ENCODE results near the gene IPO4. TPM values are rescaled to one million over a fixed set of nuclear protein-coding genes. Genes with fewer than 3 reads are reported as not detected.

IPO4 gene

GRCh38 chr14:24132061-24132685 is 56.4 kb downstream of the IPO4 start:
- no peak for DNase-seq
- Histone ChIP-seq H4K5ac (ENCODE audit: low read length) (no peak overlapping the region), H3K4ac (ENCODE audit: low read depth, low read length) (no peak overlapping the region), H3K56ac (ENCODE audit: low read length) (no peak overlapping the region), H2AK5ac (ENCODE audit: low read length) (no peak overlapping the region), H3K9ac (ENCODE audit: low read length) (no peak overlapping the region), H3K36me3 (ENCODE audit: control insufficient read depth, insufficient read depth, low read length) (no peaks in the 10 kb centered on the region), H3K79me1 (ENCODE audit: low read length) (no peaks in the 10 kb centered on the region), H2BK120ac (ENCODE audit: low read depth, low read length) (no peak overlapping the region), H2BK15ac (replicated peaks; ENCODE audit: low read depth) (no peak overlapping the region), H3K27ac (ENCODE audit: low read depth, low read length) (no peak overlapping the region), H3K4me2 (ENCODE audit: low read length) (no peak overlapping the region), H3K4me1 (ENCODE audit: control insufficient read depth, low read depth, low read length) (peaks cover 1% of the 10 kb centered on the region), H4K8ac (ENCODE audit: low read depth, low read length) (no peak overlapping the region), H3K23ac (ENCODE audit: low read length) (no peak overlapping the region), H3K18ac (ENCODE audit: low read length) (no peak overlapping the region), H3K27me3 (ENCODE audit: insufficient read depth, low read length, poor library complexity) (no peaks in the 10 kb centered on the region), H3K4me3 (ENCODE audit: low read length) (no peak overlapping the region), H2BK5ac (ENCODE audit: low read length) (no peak overlapping the region), H3K79me2 (ENCODE audit: control insufficient read depth, insufficient read depth, low read length) (no peaks in the 10 kb centered on the region)
- WGBS (ENCODE audit: extremely low coverage, insufficient coverage, low lambda C conversion rate), result no CpG with 5 or more reads among the region's 24 CpGs

GRCh38 chr14:24131549-24131966 is 57.1 kb downstream of the IPO4 start:
- no peak overlapping the region for H3K27ac ChIP-seq (ENCODE audit: low read depth, low read length)
- no CpG with 5 or more reads among the region's 15 CpGs for WGBS (ENCODE audit: extremely low coverage, insufficient coverage, low lambda C conversion rate)
- no peak overlapping the region for H2AK5ac ChIP-seq (ENCODE audit: low read length)

GRCh38 chr14:24130717-24131548 is 57.7 kb downstream of the IPO4 start:
- no peak overlapping the region for H3K27ac ChIP-seq (ENCODE audit: low read depth, low read length)
- H2AK5ac ChIP-seq (ENCODE audit: low read length), result no peak overlapping the region
- H3K27me3 ChIP-seq (ENCODE audit: insufficient read depth, low read length, poor library complexity), result no peaks in the 10 kb centered on the region
- no peak overlapping the region for H4K5ac ChIP-seq (ENCODE audit: low read length)
- no peak overlapping the region for H2BK15ac ChIP-seq (replicated peaks; ENCODE audit: low read depth)
- no peak for DNase-seq
- no peaks in the 10 kb centered on the region for H3K4me1 ChIP-seq (ENCODE audit: control insufficient read depth, low read depth, low read length)
- no peak overlapping the region for H3K23ac ChIP-seq (ENCODE audit: low read length)
- H2BK5ac ChIP-seq (ENCODE audit: low read length), result no peak overlapping the region
- no peak overlapping the region for H3K4ac ChIP-seq (ENCODE audit: low read depth, low read length)
- no peaks in the 10 kb centered on the region for H3K79me1 ChIP-seq (ENCODE audit: low read length)
- no CpG with 5 or more reads among the region's 7 CpGs for WGBS (ENCODE audit: extremely low coverage, insufficient coverage, low lambda C conversion rate)
- no peak overlapping the region for H3K18ac ChIP-seq (ENCODE audit: low read length)
- no peak overlapping the region for H3K4me3 ChIP-seq (ENCODE audit: low read length)
- no peaks in the 10 kb centered on the region for H3K36me3 ChIP-seq (ENCODE audit: control insufficient read depth, insufficient read depth, low read length)
- H3K79me2 ChIP-seq (ENCODE audit: control insufficient read depth, insufficient read depth, low read length), result no peaks in the 10 kb centered on the region
- no peak overlapping the region for H2BK120ac ChIP-seq (ENCODE audit: low read depth, low read length)
- no peak overlapping the region for H4K8ac ChIP-seq (ENCODE audit: low read depth, low read length)
- H3K4me2 ChIP-seq (ENCODE audit: low read length), result no peak overlapping the region
- no peak overlapping the region for H3K9ac ChIP-seq (ENCODE audit: low read length)
- H3K56ac ChIP-seq (ENCODE audit: low read length), result no peak overlapping the region

More at GRCh38 chr14:24131549-24131966, 57.1 kb downstream of the IPO4 start:
- Histone ChIP-seq H3K79me2 (ENCODE audit: control insufficient read depth, insufficient read depth, low read length) (no peaks in the 10 kb centered on the region), H3K4me1 (ENCODE audit: control insufficient read depth, low read depth, low read length) (peaks cover under 1% of the 10 kb centered on the region), H3K27me3 (ENCODE audit: insufficient read depth, low read length, poor library complexity) (no peaks in the 10 kb centered on the region), H2BK15ac (replicated peaks; ENCODE audit: low read depth) (no peak overlapping the region), H3K79me1 (ENCODE audit: low read length) (no peaks in the 10 kb centered on the region), H4K5ac (ENCODE audit: low read length) (no peak overlapping the region), H3K36me3 (ENCODE audit: control insufficient read depth, insufficient read depth, low read length) (no peaks in the 10 kb centered on the region), H3K56ac (ENCODE audit: low read length) (no peak overlapping the region), H3K9ac (ENCODE audit: low read length) (no peak overlapping the region), H2BK5ac (ENCODE audit: low read length) (no peak overlapping the region), H2BK120ac (ENCODE audit: low read depth, low read length) (no peak overlapping the region), H3K4me2 (ENCODE audit: low read length) (no peak overlapping the region), H3K23ac (ENCODE audit: low read length) (no peak overlapping the region), H3K18ac (ENCODE audit: low read length) (no peak overlapping the region), H3K4ac (ENCODE audit: low read depth, low read length) (no peak overlapping the region), H3K4me3 (ENCODE audit: low read length) (no peak overlapping the region), H4K8ac (ENCODE audit: low read depth, low read length) (no peak overlapping the region)
- DNase-seq, result no peak

GRCh38 chr14:24130380-24130716 is 58.3 kb downstream of the IPO4 start, which contains the start of gene FITM1:
TSS of gene FITM1 (plus strand) at chr14:24130659. CDS start at chr14:24131564, 905 bp downstream.
- WGBS (ENCODE audit: extremely low coverage, insufficient coverage, low lambda C conversion rate), result no CpG with 5 or more reads among the region's 5 CpGs
- H3K56ac ChIP-seq (ENCODE audit: low read length), result no peak within 1 kb of the TSS
- H3K79me2 ChIP-seq (ENCODE audit: control insufficient read depth, insufficient read depth, low read length), result no peaks in the 10 kb centered on the region
- no peak within 1 kb of the TSS for H3K4me3 ChIP-seq (ENCODE audit: low read length)
- H3K9ac ChIP-seq (ENCODE audit: low read length), result no peak within 1 kb of the TSS
- H3K23ac ChIP-seq (ENCODE audit: low read length), result no peak within 1 kb of the TSS
- no peak within 1 kb of the TSS for H3K4me2 ChIP-seq (ENCODE audit: low read length)
- no peaks in the 10 kb centered on the region for H3K36me3 ChIP-seq (ENCODE audit: control insufficient read depth, insufficient read depth, low read length)
- no peak within 1 kb of the TSS for H3K18ac ChIP-seq (ENCODE audit: low read length)
- no peak within 1 kb of the TSS for H2BK5ac ChIP-seq (ENCODE audit: low read length)
- no peak within 1 kb of the TSS for H4K8ac ChIP-seq (ENCODE audit: low read depth, low read length)
- no peak within 1 kb of the TSS for H3K4ac ChIP-seq (ENCODE audit: low read depth, low read length)
- H3K4me1 ChIP-seq (ENCODE audit: control insufficient read depth, low read depth, low read length), result no peaks in the 10 kb centered on the region
- H3K79me1 ChIP-seq (ENCODE audit: low read length), result no peaks in the 10 kb centered on the region
- no peak within 1 kb of the TSS for H2AK5ac ChIP-seq (ENCODE audit: low read length)
- DNase-seq, result no peak
- no peak within 1 kb of the TSS for H2BK15ac ChIP-seq (replicated peaks; ENCODE audit: low read depth)
- no peak within 1 kb of the TSS for H3K27ac ChIP-seq (ENCODE audit: low read depth, low read length)
- no peaks in the 10 kb centered on the region for H3K27me3 ChIP-seq (ENCODE audit: insufficient read depth, low read length, poor library complexity)
- no peak within 1 kb of the TSS for H2BK120ac ChIP-seq (ENCODE audit: low read depth, low read length)
- H4K5ac ChIP-seq (ENCODE audit: low read length), result no peak within 1 kb of the TSS

Small RNA genes within 50 kb of the gene (small RNA-seq; reads per million reads assigned to genes)
- gene AL136295.4 (ENCODE audit: insufficient read depth), result not detected
- gene CHMP4A (ENCODE audit: insufficient read depth), result not detected
- gene IPO4 (ENCODE audit: insufficient read depth), result not detected
- not detected for gene IRF9 (ENCODE audit: insufficient read depth)
- gene MDP1 (ENCODE audit: insufficient read depth), result not detected
- 3.8 reads per million, percentile 58 among the genes with 10 or more reads in this experiment for gene RNA5SP383 (ENCODE audit: insufficient read depth)
